Ovary (tissue), 9 donors: Measurements from ENCODE around the gene OGT. TPM values are rescaled to one million over a fixed set of nuclear protein-coding genes. Genes with fewer than 3 reads are reported as not detected.

Experiments
- DNase-seq, 5 donors: peaks; one replicate each; pipeline ENCODE4 v3.0.0-alpha.2; 2019 to 2020
- H3K27ac ChIP-seq, 2 donors: fragments of 200-600 bp; one replicate each; pipeline versions ENCODE4 v1.5.1 to v1.8.0; 2019 to 2022
- H3K27me3 ChIP-seq: fragments of 200-600 bp; one replicate; pipeline ENCODE4 v1.8.0; 2022
- H3K36me3 ChIP-seq: fragments of 200-600 bp; sonication (generic); one replicate; pipeline ENCODE4 v1.5.1; 2019
- H3K4me1 ChIP-seq: one replicate; pipeline ENCODE4 v1.8.1; 2013; ENCODE audit warnings: mild to moderate bottlenecking, moderate library complexity; ENCODE audit not compliant: insufficient read depth
- H3K4me3 ChIP-seq: fragments of 200-600 bp; sonication (generic); one replicate; pipeline ENCODE4 v1.5.1; 2017
- H3K9me3 ChIP-seq, 2 donors: fragments of 200-600 bp in 1 of 2; sonication (generic) in 1 of 2; one replicate each; pipeline versions ENCODE4 v1.5.1 to v1.8.1; 2013 to 2019; ENCODE audit warnings: mild to moderate bottlenecking in 1 of 2, moderate library complexity in 1 of 2
- EP300 ChIP-seq: sonication (generic); formaldehyde crosslinking; IDR thresholded peaks from one replicate; pipeline ENCODE4 v1.6.1; 2017; ENCODE audit warnings: antibody characterized with exemption
- POLR2A ChIP-seq: fragments of 450-650 bp; IDR thresholded peaks from one replicate; pipeline ENCODE4 v1.6.1; 2017; ENCODE audit warnings: antibody characterized with exemption, mild to moderate bottlenecking, moderate library complexity
- WGBS, 3 donors: extraction: QIAGEN DNeasy Blood & Tissue Kit in 1 of 3; methylation state at CpG; one replicate each; pipeline versions ENCODE4 v1.1.5 to v1.1.7; 2013 to 2017; 5-methylcytosine and 5-hydroxymethylcytosine counted together
- intact Hi-C, 4 donors: fragments of 100-400 bp; cut with DNase I; formaldehyde crosslinking; loops; one replicate each; pipeline versions ENCODE4 v1.11.0 to v1.15.1; 2022 to 2023
- polyA plus RNA-seq, 2 donors: library from polyadenylated mRNA; stranded (reverse); fragments of 200-250 nt in 1 of 2; fragments of 350-450 nt in 1 of 2; fragmentation: Illumina TruSeq in 1 of 2; extraction: RNeasy Lipid Tissue Mini Kit (QIAGEN cat#74804) in 1 of 2; gene quantifications; one replicate each; pipeline ENCODE4 v1.2.3, GENCODE V29; 2013 to 2014
- total RNA-seq, 7 donors: library from RNA; depleted of rRNA in 2 of 7; stranded (reverse); fragments of >200 nt in 2 of 7; fragmentation: NEBNext Ultra II Directional in 3 of 7; extraction: Animal tissue kit (Norgen Biotek cat#: 25700) in 3 of 7; gene quantifications; one replicate each; pipeline versions ENCODE4 v1.1.0 to v1.2.4, GENCODE V29; 2016 to 2023
- TF ChIP-seq, protein P1 (sequence below), 3 donors: fragments of 450-650 bp in 2 of 3; fragments of 200-600 bp in 1 of 3; IDR thresholded peaks; one replicate each; pipeline versions ENCODE4 v1.5.1 to v1.8.0; 2016 to 2022; ENCODE audit warnings: antibody characterized with exemption in 3 of 3, mild to moderate bottlenecking in 1 of 3
- donor health status: DM: no; HTN: no; CAD: no; lungs with moderate emphysema.
- donor health status: DM: no; HTN: no; CAD: no.
- donor health status: Bipolar disorder and iron deficiency.
- donor health status: DM: yes; HTN: yes; CAD: no.
- donor health status: DM: no; HTN: no; CAD: no.
- donor health status: DM: yes; HTN: yes; CAD: no.

OGT gene
- total and polyA plus RNA-seq, 9 donors, result 44.5 to 201 (median 109) TPM

DNA sequence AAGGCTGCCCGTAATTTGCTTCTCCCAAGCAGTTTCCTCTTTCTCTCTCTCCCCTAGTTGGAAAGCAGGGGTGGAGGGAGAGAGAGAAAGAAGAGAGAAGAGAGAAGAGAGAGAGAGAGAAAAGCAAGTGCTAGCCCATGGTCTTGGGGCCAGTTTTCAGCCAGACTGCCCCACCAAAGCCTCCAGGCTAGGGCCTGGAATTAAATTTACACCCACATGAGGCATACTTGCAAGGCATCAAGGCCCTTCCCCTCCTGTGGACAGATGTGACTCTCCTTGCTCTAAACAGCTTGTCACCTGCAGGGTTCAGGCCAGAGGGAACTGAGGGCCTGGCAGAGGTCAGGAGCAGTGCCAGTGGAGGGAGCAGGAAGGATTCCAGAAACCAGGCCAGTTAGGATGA, 87.1 kb downstream of the OGT start:
- 55 to 86% (median 68%) methylated on average over 1 of the region's 1 CpG for WGBS, 3 donors
- H3K36me3 ChIP-seq, result no peaks in the 10 kb centered on the region
- no peak overlapping the region for H3K27ac ChIP-seq
- H3K4me3 ChIP-seq, result no peak overlapping the region
- DNase-seq, result no peak
- H3K27me3 ChIP-seq, result no peaks in the 10 kb centered on the region
- intact Hi-C loops, result no loop called here
- no peak for TF ChIP-seq POLR2A
- no peak for TF ChIP-seq EP300
- TF ChIP-seq, protein P1, sequence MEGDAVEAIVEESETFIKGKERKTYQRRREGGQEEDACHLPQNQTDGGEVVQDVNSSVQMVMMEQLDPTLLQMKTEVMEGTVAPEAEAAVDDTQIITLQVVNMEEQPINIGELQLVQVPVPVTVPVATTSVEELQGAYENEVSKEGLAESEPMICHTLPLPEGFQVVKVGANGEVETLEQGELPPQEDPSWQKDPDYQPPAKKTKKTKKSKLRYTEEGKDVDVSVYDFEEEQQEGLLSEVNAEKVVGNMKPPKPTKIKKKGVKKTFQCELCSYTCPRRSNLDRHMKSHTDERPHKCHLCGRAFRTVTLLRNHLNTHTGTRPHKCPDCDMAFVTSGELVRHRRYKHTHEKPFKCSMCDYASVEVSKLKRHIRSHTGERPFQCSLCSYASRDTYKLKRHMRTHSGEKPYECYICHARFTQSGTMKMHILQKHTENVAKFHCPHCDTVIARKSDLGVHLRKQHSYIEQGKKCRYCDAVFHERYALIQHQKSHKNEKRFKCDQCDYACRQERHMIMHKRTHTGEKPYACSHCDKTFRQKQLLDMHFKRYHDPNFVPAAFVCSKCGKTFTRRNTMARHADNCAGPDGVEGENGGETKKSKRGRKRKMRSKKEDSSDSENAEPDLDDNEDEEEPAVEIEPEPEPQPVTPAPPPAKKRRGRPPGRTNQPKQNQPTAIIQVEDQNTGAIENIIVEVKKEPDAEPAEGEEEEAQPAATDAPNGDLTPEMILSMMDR (IDR thresholded peaks at IDR 0.05), result no peak
- no peaks in the 10 kb centered on the region for H3K9me3 ChIP-seq
- H3K4me1 ChIP-seq, result no peaks in the 10 kb centered on the region

GRCh38 chrX:71621603-71622002, 88.7 kb downstream of the OGT start:
- Histone ChIP-seq H3K36me3 (no peaks in the 10 kb centered on the region), H3K27ac (no peak overlapping the region), H3K4me1 (no peaks in the 10 kb centered on the region), H3K9me3 (no peaks in the 10 kb centered on the region), H3K4me3 (no peak overlapping the region), H3K27me3 (no peaks in the 10 kb centered on the region)
- TF ChIP-seq, protein P1 (IDR thresholded peaks at IDR 0.05), result no peak
- TF ChIP-seq EP300 (no peak), POLR2A (no peak)
- intact Hi-C loops, result no loop called here
- 34 to 41% (median 39%) methylated on average over 6 of the region's 6 CpGs for WGBS, 3 donors
- no peak for DNase-seq

- H3K36me3 ChIP-seq, result no peaks in the 10 kb centered on the region
- H3K27ac ChIP-seq, result peak overlapping the region; percentile 30 to 41
- H3K27me3 ChIP-seq, result no peaks in the 10 kb centered on the region
- intact Hi-C loops, result no loop called here
- no peak for DNase-seq
- H3K9me3 ChIP-seq, result no peaks in the 10 kb centered on the region
- H3K4me3 ChIP-seq, result no peak overlapping the region
- TF ChIP-seq POLR2A (no peak), EP300 (no peak)
- TF ChIP-seq, protein P1 (IDR thresholded peaks at IDR 0.05), result no peak
- 77 to 82% (median 81%) methylated on average over 9 of the region's 9 CpGs for WGBS, 3 donors
- H3K4me1 ChIP-seq, result no peaks in the 10 kb centered on the region
These were observed 89.2 kb downstream of the OGT start for GRCh38 chrX:71622032-71622575.

DNA sequence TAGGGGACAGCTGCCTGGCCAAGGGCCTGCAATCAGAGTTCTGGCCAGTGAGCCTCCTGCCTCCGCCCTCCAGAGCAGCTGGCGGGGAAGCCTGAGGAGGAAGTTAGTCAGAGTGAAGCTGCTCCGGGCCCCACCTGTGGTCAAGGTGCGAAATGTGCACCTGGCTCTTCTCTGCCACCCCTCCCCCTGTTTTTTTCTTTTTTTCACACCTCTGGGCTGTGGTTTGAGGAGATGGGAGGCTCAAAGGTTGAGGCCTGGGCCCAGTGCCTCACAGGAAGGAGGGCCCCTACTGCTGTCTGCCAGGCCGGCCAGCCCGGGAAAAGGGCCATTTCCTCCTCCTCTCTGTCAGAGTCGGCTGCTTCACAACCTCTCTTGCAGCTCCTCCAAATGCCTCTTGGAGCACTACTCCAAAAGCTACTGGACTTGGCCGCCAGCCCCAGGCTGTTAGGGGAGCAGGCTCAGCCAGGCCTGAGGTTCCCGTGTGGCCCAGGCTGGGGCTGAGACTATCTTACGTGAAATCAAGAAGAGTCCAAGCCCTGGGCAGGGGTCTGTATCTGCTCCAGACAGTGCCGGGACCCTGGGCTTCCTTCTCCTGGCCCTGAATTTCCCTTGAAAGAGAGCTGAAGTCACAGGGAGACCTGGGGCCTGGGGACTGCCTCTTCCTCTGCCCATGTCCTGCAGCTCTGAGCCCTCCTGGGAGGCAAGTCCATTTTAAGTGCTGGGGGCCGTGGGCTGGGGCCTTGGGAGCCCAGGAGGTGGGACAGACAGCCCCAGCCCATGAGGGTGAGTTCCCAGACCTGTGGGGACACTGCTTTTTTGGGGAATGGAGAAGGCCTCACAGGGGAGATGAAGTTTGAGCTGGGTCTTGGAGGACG, 89.9 kb downstream of the OGT start:
- Histone ChIP-seq H3K27ac (peak overlapping the region; percentile 51 to 73), H3K27me3 (no peaks in the 10 kb centered on the region), H3K9me3 (no peaks in the 10 kb centered on the region), H3K4me3 (no peak overlapping the region), H3K4me1 (no peaks in the 10 kb centered on the region), H3K36me3 (no peaks in the 10 kb centered on the region)
- 30 to 37% (median 36%) methylated on average over 13 of the region's 13 CpGs for WGBS, 3 donors
- TF ChIP-seq, protein P1 (IDR thresholded peaks at IDR 0.05), result no peak
- TF ChIP-seq POLR2A (no peak), EP300 (no peak)
- intact Hi-C loops, result no loop called here
- peak; percentile 73 to 85 (median 80) for DNase-seq
